ENCODE data around the gene XRN1.
"Not testable (repeated sequence)": the region's sequence is repeated elsewhere in the genome, so short reads cannot be mapped to it uniquely, and the experiment has no call there.

Gene XRN1

DNA sequence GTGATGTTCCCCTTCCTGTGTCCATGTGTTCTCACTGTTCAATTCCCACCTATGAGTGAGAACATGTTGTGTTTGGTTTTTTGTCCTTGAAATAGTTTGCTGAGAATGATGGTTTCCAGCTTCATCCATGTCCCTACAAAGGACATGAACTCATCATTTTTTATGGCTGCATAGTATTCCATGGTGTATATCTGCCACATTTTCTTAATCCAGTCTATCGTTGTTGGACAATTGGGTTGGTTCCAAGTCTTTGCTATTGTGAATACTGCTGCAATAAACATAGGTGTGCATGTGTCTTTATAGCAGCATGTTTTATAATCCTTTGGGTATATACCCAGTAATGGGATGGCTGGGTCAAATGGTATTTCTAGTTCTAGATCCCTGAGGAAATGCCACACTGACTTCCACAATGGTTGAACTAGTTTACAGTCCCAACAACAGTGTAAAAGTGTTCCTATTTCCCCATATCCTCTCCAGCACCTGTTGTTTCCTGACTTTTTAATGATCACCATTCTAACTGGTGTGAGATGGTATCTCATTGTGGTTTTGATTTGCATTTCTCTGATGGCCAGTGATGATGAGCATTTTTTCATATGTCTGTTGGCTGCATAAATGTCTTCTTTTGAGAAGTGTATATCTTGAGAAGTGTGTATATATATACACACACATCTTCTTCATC lies 123.4 kb downstream of the XRN1 start:
- DNase-seq = not testable (repeated sequence)

DNA sequence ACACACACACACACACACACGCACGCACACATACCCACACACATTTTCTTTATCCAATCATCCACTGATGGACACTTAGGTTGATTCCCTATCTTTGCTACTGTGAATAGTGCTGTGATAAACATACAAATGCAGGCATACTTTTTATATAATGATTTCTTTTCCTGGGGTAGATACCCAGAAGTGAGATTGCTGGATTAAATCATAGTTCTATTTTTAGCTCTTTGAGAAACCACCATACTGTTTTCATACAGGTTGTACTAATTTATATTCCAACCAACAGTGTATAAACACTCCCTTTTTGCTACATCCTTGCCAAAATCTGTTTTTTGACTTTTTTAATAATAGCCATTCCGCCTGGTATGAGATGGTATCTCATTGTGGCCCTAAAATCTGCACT lies 127.9 kb downstream of the XRN1 start:
- DNase-seq = no peak

DNA sequence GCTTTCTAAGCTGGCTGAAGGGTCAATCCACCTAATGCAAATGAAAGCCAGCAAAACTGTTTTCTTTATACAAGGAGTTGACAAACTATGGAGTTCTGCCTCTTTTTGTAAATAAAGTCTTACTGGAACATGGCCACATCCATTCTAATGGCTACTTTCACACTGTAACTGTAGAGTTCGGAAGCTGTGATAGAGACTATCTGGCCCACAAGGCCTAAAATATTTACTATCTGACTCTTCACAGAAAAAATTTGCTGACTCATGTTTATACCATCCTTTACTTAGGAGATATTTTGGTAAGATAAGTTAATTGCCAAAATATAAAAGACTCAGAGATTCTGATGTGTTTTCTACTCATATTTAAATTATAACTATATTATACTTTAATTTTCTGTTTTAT lies 128.7 kb downstream of the XRN1 start:
- no peak for DNase-seq

DNA sequence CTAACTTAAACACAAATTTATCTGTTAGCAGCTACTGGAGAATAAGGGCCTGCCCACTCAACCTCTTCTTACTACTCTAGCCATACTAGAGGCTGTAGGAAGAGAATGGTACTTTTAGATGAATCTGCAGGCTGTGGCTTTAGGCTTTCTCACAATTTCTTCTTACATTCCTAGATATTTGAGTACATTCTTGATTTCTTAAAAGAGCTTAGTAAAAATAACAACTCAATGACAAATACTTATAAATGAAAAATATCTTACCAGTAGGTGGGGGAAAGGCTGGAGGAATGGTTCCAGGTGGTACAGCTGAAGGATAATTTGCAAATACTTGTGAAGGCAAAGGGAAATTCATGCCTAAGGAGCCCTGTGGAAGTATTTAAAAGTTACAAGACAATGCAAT lies 129.5 kb downstream of the XRN1 start:
- no peak for DNase-seq

DNA sequence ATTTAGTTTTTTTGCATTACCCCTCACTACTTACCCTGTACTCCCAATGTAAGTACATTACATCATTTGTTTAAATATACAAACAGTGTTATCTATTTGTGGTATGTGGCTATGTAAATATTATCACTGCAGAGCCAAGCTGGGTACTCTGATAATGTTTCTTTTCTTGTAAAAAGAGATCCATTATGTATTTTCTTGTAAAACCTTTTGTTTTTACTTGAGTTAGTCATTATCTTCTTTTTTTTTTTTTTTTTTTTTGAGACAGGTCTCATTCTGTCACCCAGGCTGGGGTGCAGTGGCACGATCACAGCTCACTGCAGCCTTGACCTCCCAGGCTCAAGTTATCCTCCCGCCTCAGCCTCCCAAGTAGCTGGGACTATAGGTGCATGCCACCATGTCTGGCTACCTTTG lies 131.9 kb downstream of the XRN1 start:
- DNase-seq = not testable (repeated sequence)

DNA sequence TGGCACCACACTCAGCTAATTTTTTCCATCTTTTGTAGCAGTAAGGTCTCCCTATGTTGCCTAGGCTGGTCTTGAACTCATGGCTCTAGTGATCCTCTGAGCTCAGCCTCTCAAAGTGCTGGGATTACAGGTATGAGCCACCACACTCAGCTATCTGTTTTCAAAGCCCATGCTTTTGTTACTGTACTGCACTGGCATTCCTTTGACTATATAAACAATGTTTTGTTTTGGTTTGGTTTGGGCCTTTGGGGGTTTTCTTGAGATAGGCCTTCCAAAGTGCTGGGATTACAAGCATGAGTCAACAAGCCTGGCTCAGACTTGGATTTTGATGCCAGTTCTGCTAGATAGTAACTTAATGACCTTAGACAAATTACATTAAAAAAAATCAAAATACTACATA lies 132.8 kb downstream of the XRN1 start:
- no peak for DNase-seq

DNA sequence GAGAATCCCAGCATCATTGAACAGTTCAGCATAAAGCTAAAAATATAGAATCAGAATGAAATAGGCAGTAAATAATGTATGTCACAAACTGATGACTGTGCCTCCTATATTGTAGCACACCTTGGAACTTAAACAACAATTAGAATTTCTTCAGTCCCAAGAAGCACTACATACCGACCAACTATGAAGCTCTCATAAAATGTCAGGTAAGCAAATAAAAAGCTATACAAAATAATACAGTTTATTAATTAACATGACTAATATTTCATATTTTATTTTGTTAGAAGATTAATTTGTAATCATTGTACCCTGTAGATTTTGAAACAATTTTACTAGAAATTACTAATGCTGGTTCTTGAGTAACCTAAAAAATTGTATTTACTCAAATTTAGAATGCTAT lies 137.4 kb downstream of the XRN1 start:
- no peak for DNase-seq

DNA sequence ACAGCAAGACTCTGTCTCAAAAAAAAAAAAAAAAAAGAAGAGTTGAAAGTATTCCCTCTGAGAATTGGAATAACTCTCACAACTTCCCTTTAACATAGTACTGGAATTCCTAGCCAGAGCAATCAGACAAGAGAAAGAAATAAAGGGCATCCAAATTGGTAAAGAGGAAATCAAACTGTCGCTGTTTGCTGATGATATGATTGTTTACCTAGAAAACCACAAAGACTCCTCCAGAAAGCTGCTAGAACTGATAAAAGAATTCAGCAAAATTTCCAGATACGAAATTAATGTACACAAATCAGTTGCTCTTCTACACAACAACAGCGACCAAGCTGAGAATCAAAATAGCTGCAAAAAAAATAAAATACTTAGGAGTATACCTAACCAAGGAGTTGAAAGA lies 145.0 kb downstream of the XRN1 start:
- not testable (repeated sequence) for DNase-seq

DNA sequence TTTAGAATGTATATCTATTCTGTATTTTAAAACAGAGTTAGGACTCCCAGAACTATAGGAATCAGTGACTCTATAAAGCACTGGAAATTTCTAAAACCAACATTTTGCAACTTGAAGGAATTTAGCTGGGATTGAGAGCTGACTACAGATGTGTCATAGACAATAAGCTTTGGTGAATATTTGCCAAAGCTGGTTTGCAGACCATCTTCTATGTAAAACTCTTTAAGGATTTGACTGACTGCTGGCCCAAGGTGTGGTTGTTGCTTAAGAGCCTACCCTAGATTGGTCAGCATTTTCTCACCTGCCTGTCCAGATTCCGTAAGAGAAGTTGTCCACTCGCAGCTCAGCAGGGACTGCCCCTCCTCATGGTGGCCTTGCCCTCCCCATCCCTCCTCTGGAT lies 149.2 kb downstream of the XRN1 start:
- no peak for DNase-seq

DNA sequence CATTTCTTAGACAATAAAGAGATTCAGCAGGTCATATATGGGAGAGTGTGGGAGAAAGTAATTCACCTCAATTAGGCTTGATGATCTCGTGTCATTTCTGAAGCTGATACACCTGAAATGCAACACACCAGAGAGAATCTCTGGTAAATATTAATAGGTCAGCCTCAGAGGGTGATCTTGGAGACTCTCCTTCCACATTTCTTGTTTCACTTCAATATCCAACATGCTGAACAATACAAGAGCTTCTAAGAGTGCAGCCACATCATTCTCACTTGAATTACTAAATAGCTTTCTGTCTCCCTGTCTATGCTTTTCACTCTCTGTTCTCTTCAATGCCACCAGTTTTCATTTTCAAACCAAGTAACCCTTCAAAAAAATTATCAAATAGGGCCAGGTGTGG lies 151.3 kb downstream of the XRN1 start:
- no peak for DNase-seq

DNA sequence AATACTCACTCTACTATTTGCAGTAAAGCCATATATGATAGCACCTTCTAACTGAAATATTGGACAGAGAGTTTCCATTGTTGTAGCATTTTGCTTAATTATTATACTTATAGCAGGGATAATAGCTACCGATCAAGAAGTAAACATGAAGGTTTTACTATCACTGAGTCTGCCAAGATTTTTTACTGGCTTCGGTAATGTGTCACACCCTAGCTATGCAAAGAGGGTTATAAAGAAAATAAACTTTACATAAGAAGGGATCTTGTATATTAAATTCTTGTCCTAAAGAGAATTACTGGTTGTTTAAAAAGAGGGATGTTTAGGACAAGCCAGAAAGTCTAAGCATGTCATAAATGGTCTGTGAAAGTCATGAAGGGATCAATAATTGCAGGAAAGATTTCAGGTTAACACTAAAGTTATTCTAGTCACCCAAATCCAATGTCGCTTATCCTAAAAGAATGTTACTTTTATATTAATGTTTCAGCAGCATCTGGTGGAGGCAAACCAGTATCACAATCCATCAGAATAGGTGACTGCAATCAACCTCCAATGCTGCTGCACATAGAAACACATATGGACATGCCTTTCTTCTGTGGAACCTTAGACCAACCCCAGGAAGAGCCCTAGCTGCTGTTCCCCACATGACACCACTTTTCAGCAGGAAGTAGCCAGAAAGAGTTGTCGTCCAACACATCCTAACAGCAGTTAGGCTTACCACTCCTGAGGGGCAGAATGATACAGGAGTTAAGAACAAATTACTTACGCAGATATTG lies 159.8 kb downstream of the XRN1 start:
- no peak for DNase-seq

DNA sequence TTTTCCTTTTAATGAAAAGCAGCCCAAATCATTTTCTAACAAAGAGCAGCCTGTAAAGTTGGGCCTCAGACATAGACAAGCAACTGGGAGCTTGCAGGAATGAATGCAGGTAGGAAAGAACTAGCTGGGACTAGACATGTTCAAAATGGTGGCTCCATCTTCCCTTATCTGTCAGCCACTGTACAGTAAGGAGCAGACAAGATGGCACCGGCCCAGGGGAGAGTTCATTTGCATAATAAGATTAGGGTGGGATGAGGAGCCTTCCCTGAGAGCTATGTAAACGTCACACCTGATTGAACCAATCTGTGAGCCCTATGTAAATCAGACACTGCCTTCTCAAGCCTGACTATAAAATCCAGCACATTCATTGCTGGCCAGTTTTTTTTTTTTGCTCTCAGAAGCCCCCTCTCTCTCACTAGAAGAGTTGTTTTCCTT lies 162.7 kb downstream of the XRN1 start:
- no peak for DNase-seq

DNA sequence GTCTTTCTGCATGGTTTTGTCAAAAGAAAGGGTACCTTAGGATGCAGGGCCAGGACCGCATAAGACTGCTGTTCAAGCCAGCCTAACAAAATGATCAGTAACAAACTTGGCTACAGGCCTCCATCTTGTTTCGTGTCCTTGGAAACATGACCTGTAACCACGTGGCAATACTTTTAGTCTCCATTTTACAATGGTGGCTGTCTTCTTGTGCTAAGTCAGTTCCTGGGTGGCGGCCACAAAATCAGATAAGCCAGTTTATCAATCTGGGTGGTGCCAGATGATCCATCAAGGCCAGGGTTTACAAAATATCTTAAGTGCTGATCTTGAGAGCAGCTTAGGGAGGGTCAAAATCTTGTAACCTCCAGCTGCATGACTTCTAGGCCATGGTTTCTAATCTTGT lies 165.3 kb downstream of the XRN1 start:
- DNase-seq = no peak

DNA sequence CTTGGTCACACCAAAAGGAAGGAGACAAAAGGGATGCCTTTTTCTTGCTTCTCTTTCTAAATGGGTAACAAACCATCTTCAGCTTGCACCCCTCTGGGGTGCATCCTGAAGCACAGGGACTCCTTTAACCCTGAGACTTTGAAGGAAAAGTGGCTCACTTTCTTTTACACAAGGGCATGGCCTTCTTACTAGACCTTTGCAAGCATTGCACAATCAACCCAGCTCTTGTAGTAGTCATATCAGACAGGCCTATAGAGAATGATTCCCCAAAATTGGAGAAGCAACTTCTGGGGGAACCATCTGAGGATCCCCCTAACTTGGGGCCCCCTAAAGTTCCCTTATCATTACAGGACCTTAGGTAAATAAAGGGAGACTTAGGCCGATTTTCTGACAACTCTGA lies 166.4 kb downstream of the XRN1 start:
- no peak for DNase-seq

DNA sequence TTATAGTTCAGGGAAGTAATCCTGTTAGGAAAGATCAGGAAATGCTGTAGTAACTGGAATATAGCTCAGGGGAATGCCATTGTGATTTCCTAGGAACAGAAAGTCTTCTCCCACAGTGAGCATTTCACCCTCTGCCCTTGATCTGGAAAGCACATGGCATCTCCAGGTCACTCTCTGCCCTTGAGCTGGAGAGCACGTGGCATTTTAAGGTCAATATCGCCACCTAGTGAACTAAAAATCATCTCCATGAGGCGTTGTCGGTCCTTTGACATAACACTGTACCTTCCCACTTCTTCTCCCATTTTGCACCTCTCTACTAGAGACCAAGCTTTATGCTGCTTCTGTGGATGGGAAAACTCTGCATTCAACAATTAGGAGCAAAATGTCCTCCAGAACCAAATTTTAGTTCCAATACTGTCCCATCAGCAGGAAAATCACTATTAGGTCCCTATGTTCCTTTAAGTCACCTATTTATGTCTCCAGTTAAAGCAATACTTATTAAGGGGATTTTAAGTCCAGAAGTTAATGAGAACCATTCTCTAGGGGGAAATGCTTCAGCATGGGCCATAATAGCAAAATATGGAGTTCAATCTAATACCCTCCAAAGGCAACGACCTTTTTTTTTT lies 167.8 kb downstream of the XRN1 start:
- peak; percentile 3 for DNase-seq

DNA sequence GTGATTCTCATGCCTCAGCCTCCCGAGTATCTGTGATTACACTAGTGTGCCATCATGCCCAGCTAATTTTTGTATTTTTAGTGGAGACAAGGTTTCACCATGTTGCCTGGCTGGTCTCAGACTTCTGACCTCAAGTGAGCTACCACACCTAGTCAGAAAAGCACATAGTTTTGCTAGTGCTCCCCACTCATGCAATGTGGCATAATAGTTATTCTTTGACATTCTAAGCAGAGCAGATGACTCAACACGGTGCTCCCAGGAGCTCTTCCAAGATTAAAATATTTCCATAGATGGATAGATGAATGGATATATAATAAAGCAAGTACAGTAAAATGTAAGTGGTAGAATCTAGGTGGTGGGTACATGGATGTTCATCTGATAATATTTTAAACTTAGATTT lies 169.4 kb downstream of the XRN1 start:
- DNase-seq = no peak

DNA sequence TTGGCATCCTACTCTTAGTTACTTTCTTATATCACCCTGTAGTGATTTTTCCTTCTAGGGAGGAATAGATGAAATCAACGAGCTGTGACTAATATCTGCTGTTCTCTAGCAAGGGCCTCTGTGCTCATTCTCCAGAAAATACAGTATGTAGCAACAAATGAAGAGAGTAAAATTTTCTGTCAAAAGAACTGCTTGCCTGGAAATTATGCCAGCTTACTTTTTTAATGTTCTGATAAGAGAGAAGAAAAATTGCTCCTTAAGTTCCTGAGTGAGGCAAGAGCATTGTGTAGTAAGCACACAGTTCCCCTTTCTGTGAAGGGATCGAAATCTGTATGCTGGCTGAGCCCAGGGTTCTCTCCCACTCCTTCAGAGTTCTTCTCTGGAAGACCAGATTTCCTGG lies 171.1 kb downstream of the XRN1 start:
- DNase-seq = no peak

DNA sequence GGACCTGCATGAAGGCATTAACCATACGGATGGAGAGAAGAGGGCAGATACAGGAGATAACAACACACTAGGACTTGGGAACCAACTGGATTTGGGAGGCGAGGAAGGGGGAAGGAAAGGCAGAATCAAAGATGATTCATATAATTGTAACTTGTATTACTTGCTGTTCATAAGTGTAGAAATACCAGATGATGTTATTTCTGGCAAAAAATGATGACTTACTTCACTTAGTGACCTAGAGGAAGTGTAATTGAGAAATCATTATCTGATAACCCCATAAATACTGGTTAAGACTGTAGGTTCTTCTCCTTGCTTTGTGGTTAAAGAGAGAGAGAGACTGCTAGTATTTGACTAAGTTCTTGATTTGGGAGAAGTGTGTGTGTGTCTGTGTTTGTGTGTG lies 172.0 kb downstream of the XRN1 start:
- DNase-seq = no peak

DNA sequence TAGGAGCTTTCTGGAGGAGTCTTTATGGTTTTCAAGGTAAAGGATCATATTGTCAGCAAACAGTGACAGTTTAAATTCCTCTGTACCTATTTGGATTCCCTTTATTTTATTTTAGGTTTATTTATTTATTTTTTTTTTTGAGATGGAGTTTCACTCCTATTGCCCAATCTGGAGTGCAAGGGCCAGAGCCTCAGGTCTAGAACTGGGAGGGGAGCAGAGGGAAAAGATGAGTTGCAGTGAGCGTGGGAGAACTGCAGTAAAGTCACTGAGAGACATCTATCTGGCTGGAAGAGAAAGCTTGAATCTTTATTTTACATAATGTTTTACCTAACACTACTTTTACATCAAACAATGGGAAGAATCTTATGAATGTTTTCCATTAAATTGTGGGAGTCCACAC lies 172.9 kb downstream of the XRN1 start:
- no peak for DNase-seq

DNA sequence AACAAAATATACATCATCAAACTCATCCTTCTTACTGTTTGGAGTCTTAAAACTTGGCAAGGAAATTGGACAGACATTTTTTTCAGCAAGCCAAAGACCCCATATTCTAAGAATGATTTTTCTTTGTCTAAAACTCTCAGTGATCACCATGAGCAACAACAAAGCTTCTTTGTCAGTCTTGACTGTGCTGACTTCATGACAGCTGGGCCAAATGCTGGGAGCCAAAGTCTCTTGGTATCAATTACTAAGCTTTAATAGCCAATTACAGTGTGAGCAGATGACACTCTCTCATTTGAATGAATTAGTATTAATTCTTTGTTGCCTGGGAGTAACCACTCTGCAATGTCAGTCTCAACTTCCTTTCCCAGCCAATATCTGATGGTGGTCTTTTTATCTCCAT lies 174.3 kb downstream of the XRN1 start:
- DNase-seq = no peak

DNA sequence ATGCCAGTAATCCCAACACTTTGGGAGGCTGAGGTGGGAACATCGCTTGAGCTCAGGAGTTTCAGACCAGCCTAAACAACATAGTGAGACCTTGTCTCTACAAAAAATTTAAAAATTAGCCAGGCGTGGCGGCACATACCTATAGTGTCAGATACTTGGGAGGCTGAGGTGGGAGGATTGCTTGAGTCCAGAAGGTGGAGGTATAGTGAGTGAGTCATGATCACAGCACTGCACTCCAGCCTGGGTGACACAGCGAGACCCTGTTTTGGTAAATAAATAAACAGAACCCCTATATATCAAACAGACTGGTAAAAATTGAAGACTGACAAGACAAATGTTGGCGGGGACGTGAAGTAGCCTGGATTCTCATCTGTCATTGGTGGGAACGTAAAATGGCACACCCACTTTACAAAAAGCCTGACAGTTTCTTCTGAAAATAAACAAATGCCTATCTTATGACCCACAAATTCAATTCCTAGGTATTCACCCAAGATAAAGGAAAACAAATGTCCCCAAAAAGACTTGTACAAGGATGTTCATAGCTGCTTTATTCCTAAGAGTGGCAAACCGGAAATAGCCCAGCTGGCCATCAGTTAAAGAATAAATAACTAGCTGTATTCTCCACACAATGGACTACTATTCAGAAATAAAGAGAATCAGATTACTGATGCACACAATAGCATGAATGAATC lies 175.5 kb downstream of the XRN1 start:
- DNase-seq = no peak

DNA sequence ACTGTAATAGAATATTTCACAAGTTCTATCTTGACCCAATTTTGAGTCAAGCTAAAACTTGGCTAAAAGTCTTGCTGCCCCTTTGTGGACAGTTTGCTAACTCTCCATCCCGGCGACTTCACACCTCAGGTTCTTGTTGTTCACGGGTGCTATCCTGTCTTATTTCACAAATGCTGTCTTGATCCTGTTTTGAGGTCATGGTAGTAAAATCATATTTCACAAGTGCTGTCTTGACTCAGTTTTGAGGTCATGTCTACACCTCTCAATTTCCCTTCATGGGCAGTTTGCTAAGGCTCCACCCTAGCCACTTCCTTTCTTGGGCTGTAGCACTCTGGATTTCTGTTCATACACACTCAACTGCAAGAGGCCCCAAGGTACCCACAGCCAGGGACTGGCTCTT lies 177.4 kb downstream of the XRN1 start:
- peak; percentile 8 for DNase-seq

DNA sequence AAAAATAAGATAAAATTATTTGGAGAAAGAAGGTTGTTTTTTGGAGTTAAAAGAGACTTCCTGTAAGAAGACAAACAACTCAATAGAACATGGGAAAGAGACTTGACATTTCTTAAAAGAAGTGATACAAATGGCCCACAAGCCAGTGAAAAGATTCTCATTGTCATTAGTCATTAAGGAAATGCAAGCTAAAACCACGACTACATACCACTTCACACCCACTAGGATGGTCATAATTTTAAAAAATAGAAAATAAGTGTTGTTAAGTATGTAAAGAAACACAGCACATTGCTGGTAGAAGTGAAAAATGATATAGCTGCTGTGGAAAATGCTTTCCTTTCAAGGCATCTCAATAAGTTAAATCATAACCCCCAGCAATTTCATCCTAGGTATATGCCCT lies 178.1 kb downstream of the XRN1 start:
- DNase-seq = no peak

DNA sequence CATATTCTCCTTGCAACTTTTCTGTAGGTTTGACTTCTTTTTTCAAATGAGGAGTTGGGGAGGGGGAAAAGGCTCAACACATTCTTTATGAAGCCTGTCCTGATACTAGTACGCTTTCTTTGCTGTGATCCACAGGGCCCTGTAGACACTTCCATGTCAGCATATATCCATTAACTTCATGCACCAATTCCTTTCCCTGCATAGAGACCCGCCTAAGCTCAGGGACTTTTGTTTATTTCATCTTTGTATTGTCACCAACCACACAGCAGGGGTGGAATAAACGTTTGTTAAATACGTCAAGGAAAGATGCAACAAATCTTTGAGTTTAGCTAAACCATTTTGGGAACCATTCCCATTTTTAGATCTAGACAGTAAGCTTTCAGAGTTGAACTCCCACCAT lies 179.4 kb downstream of the XRN1 start:
- no peak for DNase-seq
